HepG2 (cell line): ENCODE results near the gene LST1. TPM values are rescaled to one million over a fixed set of nuclear protein-coding genes. Genes with fewer than 3 reads are reported as not detected.

Source experiments
- ATAC-seq: fragments of 200-7000 bp; cut with Tn5 transposase; 3 replicates; pipeline ENCODE4 v1.9.1; 2020; ENCODE audit warnings: mild to moderate bottlenecking, moderate library complexity
- BruUV-seq: library from RNA; stranded (reverse); fragments of 400-500 nt; replicated peaks from 2 replicates; lab custom pipeline; 2021; lab: Mats Ljungman, UMichigan
- CTCF ChIA-PET: fragments of 300-600 bp; formaldehyde crosslinking; extraction: SDS; loops from one replicate; lab custom pipeline; 2021; ENCODE audit warnings: low total read pairs, inconsistent platforms, low intra/inter-chr PET ratio; lab: Yijun Ruan, JAX
- POLR2A ChIA-PET: fragments of 350-600 bp; sonication (Branson Sonifier 250); formaldehyde crosslinking; loops from one replicate; lab custom pipeline; 2020; ENCODE audit warnings: antibody characterized with exemption, inconsistent platforms; lab: Yijun Ruan, JAX
- DNase-seq: peaks from one replicate; pipeline ENCODE4 v3.0.0-alpha.2; 2015; ENCODE audit warnings: low spot score
- FAIRE-seq: peaks from 3 replicates; lab custom pipeline; 2011; peaks lifted over from hg19 to GRCh38; lab: Jason Lieb, UNC
- H2AFZ ChIP-seq: one replicate; pipeline ENCODE4 v1.6.1; 2011; ENCODE audit warnings: low read length, inconsistent platforms
- H3K27ac ChIP-seq: fragments of 300-600 bp; 3 replicates; pipeline ENCODE4 v1.8.0; 2011; ENCODE audit warnings: mixed run types, mild to moderate bottlenecking, mixed read lengths, low read length, inconsistent platforms; ENCODE audit not compliant: insufficient read depth; ENCODE audit errors: extremely low read length
- H3K27me3 ChIP-seq, 2 experiments: fragments of 200-600 bp in 1 of 2; 2 replicates in 1 of 2; 3 replicates in 1 of 2; pipeline versions ENCODE4 v1.6.0 to v1.8.0; 2011; ENCODE audit warnings: low read length in 2 of 2, mild to moderate bottlenecking in 2 of 2, moderate library complexity in 2 of 2, inconsistent platforms in 1 of 2; ENCODE audit not compliant: insufficient read depth in 2 of 2, control insufficient read depth in 1 of 2
- H3K36me3 ChIP-seq, 2 experiments: fragments of 200-600 bp in 1 of 2; replicated peaks in 1 of 2; 2 replicates in 1 of 2; 3 replicates in 1 of 2; pipeline versions ENCODE4 v1.5.1 to v1.8.0; 2011; ENCODE audit warnings: low read length in 2 of 2, inconsistent platforms in 1 of 2; ENCODE audit not compliant: insufficient read depth in 2 of 2, control insufficient read depth in 1 of 2
- H3K4me1 ChIP-seq: 2 replicates; pipeline ENCODE4 v1.5.1; 2012; ENCODE audit warnings: low read length, inconsistent platforms; ENCODE audit not compliant: insufficient read depth
- H3K4me2 ChIP-seq: 2 replicates; pipeline ENCODE4 v1.6.0; 2011; ENCODE audit warnings: low read depth, low read length, inconsistent platforms
- H3K4me3 ChIP-seq, 3 experiments: fragments of 200-600 bp in 1 of 3; sonication (generic), shearing (Covaris generic) in 1 of 3; replicated peaks in 1 of 3; 2 replicates each; pipeline ENCODE4 v1.5.1; 2011 to 2016; ENCODE audit warnings: low read length in 3 of 3, inconsistent platforms in 2 of 3, low read depth in 2 of 3, mild to moderate bottlenecking in 2 of 3, control low read depth in 1 of 3, mixed read lengths in 1 of 3; ENCODE audit not compliant: insufficient read depth in 1 of 3
- H3K79me2 ChIP-seq: one replicate; pipeline ENCODE4 v1.6.1; 2011; ENCODE audit warnings: low read length, inconsistent platforms; ENCODE audit not compliant: insufficient read depth
- H3K9ac ChIP-seq: 2 replicates; pipeline ENCODE4 v1.6.0; 2011; ENCODE audit warnings: mild to moderate bottlenecking, low read depth, low read length, inconsistent platforms; ENCODE audit not compliant: insufficient read depth
- H3K9me3 ChIP-seq: 2 replicates; pipeline ENCODE4 v1.5.1; 2012; ENCODE audit warnings: mild to moderate bottlenecking, low read length
- H4K20me1 ChIP-seq: 2 replicates; pipeline ENCODE4 v1.6.0; 2011; ENCODE audit warnings: inconsistent platforms, mild to moderate bottlenecking, low read length, moderate library complexity; ENCODE audit not compliant: insufficient read depth
- ATF7 ChIP-seq, 2 experiments: fragments of 450-650 bp in 1 of 2; sonication (generic) in 1 of 2; formaldehyde crosslinking in 1 of 2; IDR thresholded peaks; 2 replicates each; pipeline versions ENCODE4 v1.4.0 to v1.6.1; 2016 to 2020; ENCODE audit warnings: antibody characterized with exemption in 1 of 2, mild to moderate bottlenecking in 1 of 2, missing genetic modification reagents in 1 of 2
- CREB1 ChIP-seq, 2 experiments: fragments of 450-650 bp in 1 of 2; IDR thresholded peaks; 2 replicates each; pipeline ENCODE4 v1.6.1; 2016 to 2017; ENCODE audit warnings: control low read depth in 1 of 2, mild to moderate bottlenecking in 1 of 2, missing compliant biosample characterization in 1 of 2, missing genetic modification characterization in 1 of 2
- HDAC2 ChIP-seq: sonication (generic); formaldehyde crosslinking; IDR thresholded peaks from 2 replicates; pipeline ENCODE4 v1.4.0; 2020; ENCODE audit warnings: missing genetic modification reagents
- HDAC6 ChIP-seq: fragments of 200-600 bp; sonication (generic); IDR thresholded peaks from 2 replicates; pipeline ENCODE4 v1.7.0; 2017; ENCODE audit warnings: mild to moderate bottlenecking, antibody characterized with exemption, low read length, low read depth
- JUNB ChIP-seq: sonication (generic); formaldehyde crosslinking; IDR thresholded peaks from 2 replicates; pipeline ENCODE4 v1.8.0; 2022; ENCODE audit warnings: missing genetic modification reagents, mild to moderate bottlenecking, borderline replicate concordance
- MAFF ChIP-seq: IDR thresholded peaks from 2 replicates; pipeline ENCODE4 v1.6.1; 2011; ENCODE audit warnings: low read depth, low read length, improper control_type of control experiment
- MAFK ChIP-seq, 2 experiments: IDR thresholded peaks in 1 of 2; conservative IDR thresholded peaks in 1 of 2; 2 replicates each; pipeline ENCODE4 v1.6.1; 2011; ENCODE audit warnings: improper control_type of control experiment in 2 of 2, low read length in 2 of 2
- SMC3 ChIP-seq: IDR thresholded peaks from 2 replicates; pipeline ENCODE4 v1.6.1; 2011; ENCODE audit warnings: low read length, improper control_type of control experiment
- TERF1 ChIP-seq: sonication (generic); formaldehyde crosslinking; IDR thresholded peaks from 2 replicates; pipeline ENCODE4 v1.8.0; 2022; ENCODE audit warnings: mild to moderate bottlenecking, missing genetic modification reagents, moderate library complexity
- THAP7 ChIP-seq: sonication (generic); formaldehyde crosslinking; IDR thresholded peaks from 2 replicates; pipeline ENCODE4 v1.8.1; 2023; ENCODE audit warnings: mild to moderate bottlenecking, missing genetic modification reagents
- ZBTB14 ChIP-seq: sonication (generic); formaldehyde crosslinking; IDR thresholded peaks from 2 replicates; pipeline ENCODE4 v1.4.0; 2020; ENCODE audit warnings: missing genetic modification reagents
- ZNF121 ChIP-seq: sonication (generic); formaldehyde crosslinking; IDR thresholded peaks from 2 replicates; pipeline ENCODE4 v1.5.0; 2020; ENCODE audit warnings: mild to moderate bottlenecking, missing genetic modification reagents
- ZSCAN25 ChIP-seq: sonication (generic); formaldehyde crosslinking; IDR thresholded peaks from 2 replicates; pipeline ENCODE4 v1.8.0; 2022; ENCODE audit warnings: mild to moderate bottlenecking, missing genetic modification reagents
- ZUFSP ChIP-seq: sonication (generic); formaldehyde crosslinking; IDR thresholded peaks from 2 replicates; pipeline ENCODE4 v1.9.0; 2021; ENCODE audit warnings: missing genetic modification reagents, mild to moderate bottlenecking, borderline replicate concordance
- WGBS: methylation state at CpG from one replicate; pipeline ENCODE4 v1.1.6; 2017; ENCODE audit warnings: low lambda C conversion rate; 5-methylcytosine and 5-hydroxymethylcytosine counted together
- in situ Hi-C: cut with HindIII; loops from 2 replicates; pipeline ENCODE4 v1.10.0; 2017; ENCODE audit warnings: low pct_unique_long_range_greater_than_20kb; ENCODE audit not compliant: extremely low pct_ligation_motif_present
- intact Hi-C: fragments of 100-400 bp; cut with micrococcal nuclease; formaldehyde crosslinking; loops from one replicate; pipeline ENCODE4 v1.10.0; 2022; ENCODE audit not compliant: unreplicated experiment
- polyA plus RNA-seq, 8 experiments: library from polyadenylated mRNA; depleted of rRNA in 3 of 8; stranded (reverse) in 7 of 8; unstranded in 1 of 8; fragments of >200 nt; fragmentation: Illumina TruSeq in 4 of 8; extraction: Trizol in 4 of 8; gene quantifications; 2 replicates each; pipeline versions ENCODE4 v1.2.1 to v1.2.3, GENCODE V29; 2011 to 2016; ENCODE audit warnings: low read depth in 4 of 8, missing spikeins in 1 of 8, mixed read lengths in 1 of 8; ENCODE audit not compliant: insufficient read depth in 1 of 8
- total RNA-seq, 5 experiments: library from RNA; depleted of rRNA; stranded (reverse); fragments of >200 nt; fragmentation: Illumina TruSeq; extraction: Trizol; gene quantifications; 2 replicates each; pipeline ENCODE4 v1.2.3, GENCODE V29; 2016; ENCODE audit warnings: low read depth in 1 of 5

LST1 gene
- total and polyA plus RNA-seq, 2 of the 13 experiments (the other 11 are each of a cell fraction or from before 2014, with no cell fraction given): not detected

- TF ChIP-seq THAP7 (CRISPR knock-in tag) (no peak), TERF1 (no peak), SMC3 (no peak), HDAC2 (CRISPR knock-in tag) (no peak), HDAC6 (no peak)
- TF ChIP-seq, all 625 proteins: peak for 0
These were observed 25.4 kb upstream of the LST1 start (continued) for GRCh38 chr6:31560697-31561058.

- peaks cover 4 to 34% of the 10 kb centered on the region in 2 experiments; a peak in 4 of 5 replicates for H3K27me3 ChIP-seq
- POLR2A ChIA-PET: interaction anchor here (0.6 to 1.8 kb wide), 2 partner anchors 9 to 15 kb away, joined by 4 to 5 read pairs; no protein-coding TSS in a partner anchor
These were observed 18.3 kb upstream of the LST1 start for GRCh38 chr6:31567531-31568370.

More at GRCh38 chr6:31567531-31568370, 18.3 kb upstream of the LST1 start:
- peaks cover 9% of the 10 kb centered on the region for H3K4me1 ChIP-seq
- TF ChIP-seq MAFK (conservative IDR thresholded peaks at IDR 0.05 in 1 of 2, IDR thresholded peaks at IDR 0.05 in 1 of 2; ENCODE audit: low read length in 2 of 2): peak; percentile 87 to 89
- peak; percentile 45; the same call in 1 of the 2 replicates for TF ChIP-seq ZNF121 (CRISPR knock-in tag)
- no peak for TF ChIP-seq ZBTB14
- TF ChIP-seq MAFF: peak; percentile 79
- TF ChIP-seq ZUFSP (CRISPR knock-in tag): no peak
- TF ChIP-seq ATF7 (IDR thresholded peaks at IDR 0.05): 0 out of 2 replicates have a peak, but pooled peaks have one; percentile 12
- TF ChIP-seq ATF7 (CRISPR knock-in tag; IDR thresholded peaks at IDR 0.05): no peak
- TF ChIP-seq CREB1 (IDR thresholded peaks at IDR 0.05): 0 out of 2 replicates have a peak, but pooled peaks have one; percentile 10
- TF ChIP-seq CREB1 (CRISPR knock-in tag; IDR thresholded peaks at IDR 0.05): no peak
- 0 out of 2 replicates have a peak, but pooled peaks have one; percentile 6 for TF ChIP-seq JUNB (CRISPR knock-in tag)
- peak; percentile 97 for TF ChIP-seq ZSCAN25 (CRISPR knock-in tag)
- TF ChIP-seq, all 625 proteins: peak for 7
- Histone ChIP-seq H3K9ac (no peak overlapping the region), H3K4me3 (no peak overlapping the region), H3K79me2 (no peaks in the 10 kb centered on the region), H3K27ac (no peak overlapping the region), H4K20me1 (no peaks in the 10 kb centered on the region), H3K4me2 (no peak overlapping the region), H3K36me3 (no peaks in the 10 kb centered on the region), H2AFZ (no peak overlapping the region), H3K9me3 (no peaks in the 10 kb centered on the region)
- WGBS: 18% methylated on average over 9 of the region's 9 CpGs
- in situ Hi-C loops: no loop called here
- BruUV-seq: no TSS peak
- CTCF ChIA-PET: no interaction called here
- no peak for DNase-seq
- no peak for FAIRE-seq
- intact Hi-C loops: no loop called here
- ATAC-seq: peak; percentile 59
